K562 (cell line): ENCODE results near the gene ARHGEF16.

Experiments used
- CEBPB ChIP-seq: fragments of 450-650 bp; IDR thresholded peaks from 2 replicates; pipeline ENCODE4 v1.6.1; 2016; ENCODE audit warnings: missing genetic modification characterization, missing compliant biosample characterization
- ESRRB ChIP-seq: fragments of 250-450 bp; sonication (Bioruptor Pico); IDR thresholded peaks from 2 replicates; pipeline ENCODE4 v1.5.0; 2020; ENCODE audit warnings: mild to moderate bottlenecking, moderate library complexity, borderline replicate concordance
- HMGXB4 ChIP-seq: sonication (generic); formaldehyde crosslinking; IDR thresholded peaks from 2 replicates; pipeline ENCODE4 v1.8.1; 2023; ENCODE audit warnings: mild to moderate bottlenecking, missing genetic modification reagents
- ZNF324 ChIP-seq: fragments of 250-450 bp; sonication (Bioruptor Pico); IDR thresholded peaks from 2 replicates; pipeline ENCODE4 v1.4.0; 2020; ENCODE audit warnings: mild to moderate bottlenecking

GRCh38 chr1:3412376-3412775 lies 42.1 kb upstream of the ARHGEF16 start:
- TF ChIP-seq CEBPB (tag) (no peak), HMGXB4 (CRISPR knock-in tag) (no peak), ESRRB (CRISPR knock-in tag) (no peak), ZNF324 (CRISPR knock-in tag) (no peak)
